Suprapubic skin (tissue), 4 donors: ENCODE data around the gene SAMD4A.

Experiments used
- EP300 ChIP-seq: sonication (generic); formaldehyde crosslinking; IDR thresholded peaks from one replicate; pipeline ENCODE4 v1.6.1; 2017; ENCODE audit warnings: antibody characterized with exemption
- POLR2A ChIP-seq, 2 donors: fragments of 450-650 bp; IDR thresholded peaks; one replicate each; pipeline ENCODE4 v1.6.1; 2017; ENCODE audit warnings: antibody characterized with exemption in 2 of 2, mild to moderate bottlenecking in 2 of 2, moderate library complexity in 2 of 2
- POLR2AphosphoS5 ChIP-seq, 3 donors: sonication (generic); formaldehyde crosslinking; IDR thresholded peaks; one replicate each; pipeline ENCODE4 v1.6.1; 2017; ENCODE audit warnings: antibody characterized with exemption in 3 of 3
- TF ChIP-seq, protein P1 (sequence below), 2 donors: fragments of 200-600 bp in 1 of 2; fragments of 450-650 bp in 1 of 2; sonication (generic) in 1 of 2; IDR thresholded peaks; one replicate each; pipeline ENCODE4 v1.5.1; 2016 to 2019; ENCODE audit warnings: antibody characterized with exemption in 2 of 2, mild to moderate bottlenecking in 1 of 2, moderate library complexity in 1 of 2

DNA sequence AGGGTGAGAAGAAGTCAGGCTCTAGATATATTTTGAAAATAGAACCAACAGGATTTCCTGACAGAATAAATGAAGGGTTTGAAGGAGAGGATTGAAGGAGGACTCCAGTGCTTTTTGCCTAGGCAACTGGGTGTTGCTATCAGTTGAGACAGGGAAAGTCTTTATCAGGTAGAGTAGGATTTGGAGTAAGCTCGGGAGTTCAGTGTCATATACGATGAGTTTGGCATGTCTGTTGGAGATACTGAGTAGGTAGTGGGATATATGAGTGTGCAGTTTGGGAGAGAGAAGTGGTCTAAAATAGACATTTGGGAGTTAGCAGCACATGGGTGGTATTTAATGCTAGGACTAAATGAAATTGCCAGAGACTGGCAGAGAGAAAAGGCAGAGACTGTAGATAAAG, 141.2 kb downstream of the SAMD4A start:
- TF ChIP-seq, protein P1, sequence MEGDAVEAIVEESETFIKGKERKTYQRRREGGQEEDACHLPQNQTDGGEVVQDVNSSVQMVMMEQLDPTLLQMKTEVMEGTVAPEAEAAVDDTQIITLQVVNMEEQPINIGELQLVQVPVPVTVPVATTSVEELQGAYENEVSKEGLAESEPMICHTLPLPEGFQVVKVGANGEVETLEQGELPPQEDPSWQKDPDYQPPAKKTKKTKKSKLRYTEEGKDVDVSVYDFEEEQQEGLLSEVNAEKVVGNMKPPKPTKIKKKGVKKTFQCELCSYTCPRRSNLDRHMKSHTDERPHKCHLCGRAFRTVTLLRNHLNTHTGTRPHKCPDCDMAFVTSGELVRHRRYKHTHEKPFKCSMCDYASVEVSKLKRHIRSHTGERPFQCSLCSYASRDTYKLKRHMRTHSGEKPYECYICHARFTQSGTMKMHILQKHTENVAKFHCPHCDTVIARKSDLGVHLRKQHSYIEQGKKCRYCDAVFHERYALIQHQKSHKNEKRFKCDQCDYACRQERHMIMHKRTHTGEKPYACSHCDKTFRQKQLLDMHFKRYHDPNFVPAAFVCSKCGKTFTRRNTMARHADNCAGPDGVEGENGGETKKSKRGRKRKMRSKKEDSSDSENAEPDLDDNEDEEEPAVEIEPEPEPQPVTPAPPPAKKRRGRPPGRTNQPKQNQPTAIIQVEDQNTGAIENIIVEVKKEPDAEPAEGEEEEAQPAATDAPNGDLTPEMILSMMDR (IDR thresholded peaks at IDR 0.05) = no peak
- TF ChIP-seq POLR2A (IDR thresholded peaks at IDR 0.05) (no peak), EP300 (no peak), POLR2AphosphoS5 (IDR thresholded peaks at IDR 0.05) (no peak)
